Stimulated activated CD4-positive, alpha-beta T cell treated with anti-CD3 and anti-CD28 coated beads, TNF-alpha, amount 100 ng/mL, for 4 hours (primary cell): ENCODE measurements around the gene KLHL30.

ENCODE experiments used
- DNase-seq, 3 experiments: peaks; one replicate each; pipeline ENCODE4 v3.0.0-alpha.2; 2020; ENCODE audit warnings: low read depth in 3 of 3

The KLHL30 gene

DNA sequence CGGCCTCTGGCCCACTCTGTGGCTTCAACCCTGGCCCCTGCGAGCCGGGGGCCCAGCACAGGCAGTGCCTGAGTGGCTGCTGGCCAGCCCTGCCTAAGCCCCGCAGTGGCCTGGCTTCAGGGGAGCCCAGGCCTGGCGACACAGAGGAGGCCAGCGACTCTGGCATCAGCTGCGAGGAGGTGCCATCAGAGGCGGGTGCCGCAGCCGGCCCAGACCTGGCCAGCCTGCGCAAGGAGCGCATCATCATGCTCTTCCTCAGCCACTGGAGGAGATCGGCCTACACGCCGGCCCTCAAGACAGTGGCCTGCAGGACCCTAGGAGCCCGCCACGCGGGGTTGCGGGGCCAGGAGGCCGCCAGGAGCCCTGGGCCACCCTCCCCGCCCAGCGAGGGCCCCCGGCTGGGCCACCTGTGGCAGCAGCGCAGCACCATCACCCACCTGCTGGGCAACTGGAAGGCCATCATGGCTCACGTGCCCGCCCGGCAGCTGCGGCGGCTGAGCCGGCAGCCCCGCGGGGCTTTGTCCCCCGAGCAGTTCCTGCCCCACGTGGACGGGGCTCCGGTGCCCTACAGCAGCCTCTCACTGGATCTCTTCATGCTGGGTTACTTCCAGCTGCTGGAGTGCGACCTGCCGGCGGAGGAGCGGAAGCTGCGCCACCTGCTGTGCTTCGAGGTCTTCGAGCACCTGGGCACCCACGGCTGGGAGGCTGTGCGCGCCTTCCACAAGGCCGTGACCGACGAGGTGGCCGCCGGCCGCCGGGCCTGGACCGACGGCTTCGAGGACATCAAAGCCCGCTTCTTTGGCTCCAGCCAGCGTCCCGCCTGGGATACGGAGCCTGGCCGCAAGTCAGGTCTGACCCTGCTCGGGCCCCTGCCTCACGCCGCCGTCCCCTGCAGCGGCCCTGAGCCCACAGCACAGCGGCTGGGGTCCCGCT, 7.5 kb upstream of the KLHL30 start:
- DNase-seq, result no peak

DNA sequence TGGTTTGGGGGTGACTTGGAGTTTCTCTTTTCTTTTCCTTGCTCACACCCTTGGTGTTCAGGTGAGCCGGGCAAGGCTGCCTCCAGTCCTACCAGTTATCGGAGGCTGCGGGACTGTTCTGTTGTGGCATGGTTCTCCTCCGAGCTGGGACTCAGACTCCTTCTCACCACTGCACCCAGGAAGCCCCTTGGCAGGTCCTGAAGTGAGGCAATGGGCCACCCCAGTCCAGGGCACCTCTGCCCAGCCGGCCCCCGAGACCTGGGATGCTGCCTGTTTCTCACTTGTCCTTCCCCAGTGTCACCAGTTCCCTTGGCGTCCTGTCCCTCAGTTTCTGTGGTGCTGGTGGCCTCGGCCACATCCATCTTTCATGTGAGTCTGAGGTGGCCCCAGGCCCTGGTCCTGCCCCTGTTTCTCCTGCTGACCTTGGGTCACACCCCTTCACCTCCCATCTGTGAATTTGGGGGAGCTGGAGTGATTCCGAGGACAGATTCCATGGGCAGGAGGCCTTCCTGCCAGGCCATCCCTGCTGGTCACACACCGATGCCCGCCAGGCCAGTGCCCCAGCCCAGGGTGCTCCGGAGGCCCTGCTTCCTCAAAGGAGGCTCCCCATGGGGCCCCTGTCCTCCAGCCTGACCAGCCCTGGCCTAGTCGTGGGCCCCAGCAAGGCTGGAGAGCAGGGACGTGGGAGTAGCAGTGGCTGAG, 6.6 kb upstream of the KLHL30 start:
- DNase-seq, result no peak

DNA sequence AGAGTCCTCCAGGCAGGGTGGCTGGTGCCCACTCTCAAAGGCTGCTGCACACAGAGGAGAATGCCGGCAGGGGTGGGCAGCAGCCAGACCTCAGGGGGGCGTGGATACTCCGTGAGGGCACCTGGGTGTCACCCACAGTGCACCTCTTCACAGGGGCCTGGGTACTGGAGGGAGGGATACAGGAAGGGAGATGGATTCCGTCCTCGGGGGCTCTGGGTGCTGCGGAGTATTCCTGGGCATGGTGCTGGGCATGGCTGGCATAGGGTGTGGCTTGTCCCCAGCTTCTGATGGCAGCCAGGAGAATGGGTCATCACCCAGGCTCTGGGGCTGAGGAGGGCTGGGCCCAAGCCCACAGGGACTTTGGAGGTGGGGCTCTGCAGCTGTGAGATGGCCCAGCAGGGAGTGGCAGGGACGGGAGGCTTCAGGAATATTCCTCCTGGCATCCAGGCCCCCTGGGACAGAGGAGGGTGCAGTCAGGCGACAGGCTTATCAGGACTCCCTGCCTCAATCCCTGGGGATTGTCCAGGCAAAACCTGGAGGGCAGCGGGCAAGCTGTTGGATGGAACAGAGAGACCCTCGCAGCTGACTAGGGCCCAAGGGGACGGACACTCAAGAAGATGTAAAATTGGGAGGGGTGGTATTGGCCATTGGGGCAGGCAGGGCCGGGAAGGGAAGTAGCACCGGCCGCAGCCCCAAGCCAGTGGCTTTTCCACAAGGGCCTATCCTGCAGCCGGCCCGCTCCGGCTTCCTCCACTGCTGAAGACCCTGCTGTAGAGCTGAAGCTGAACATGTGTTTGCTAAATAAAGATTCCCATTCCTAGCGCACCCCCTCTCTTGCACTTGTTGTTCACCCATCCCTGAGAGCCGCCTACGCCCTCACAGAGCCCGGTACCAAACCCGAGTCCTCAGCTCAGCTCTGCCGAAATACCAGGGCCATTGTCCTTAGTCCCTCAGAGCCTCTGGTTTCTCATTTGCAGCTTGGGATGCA, 5.7 kb upstream of the KLHL30 start:
- no peak for DNase-seq

DNA sequence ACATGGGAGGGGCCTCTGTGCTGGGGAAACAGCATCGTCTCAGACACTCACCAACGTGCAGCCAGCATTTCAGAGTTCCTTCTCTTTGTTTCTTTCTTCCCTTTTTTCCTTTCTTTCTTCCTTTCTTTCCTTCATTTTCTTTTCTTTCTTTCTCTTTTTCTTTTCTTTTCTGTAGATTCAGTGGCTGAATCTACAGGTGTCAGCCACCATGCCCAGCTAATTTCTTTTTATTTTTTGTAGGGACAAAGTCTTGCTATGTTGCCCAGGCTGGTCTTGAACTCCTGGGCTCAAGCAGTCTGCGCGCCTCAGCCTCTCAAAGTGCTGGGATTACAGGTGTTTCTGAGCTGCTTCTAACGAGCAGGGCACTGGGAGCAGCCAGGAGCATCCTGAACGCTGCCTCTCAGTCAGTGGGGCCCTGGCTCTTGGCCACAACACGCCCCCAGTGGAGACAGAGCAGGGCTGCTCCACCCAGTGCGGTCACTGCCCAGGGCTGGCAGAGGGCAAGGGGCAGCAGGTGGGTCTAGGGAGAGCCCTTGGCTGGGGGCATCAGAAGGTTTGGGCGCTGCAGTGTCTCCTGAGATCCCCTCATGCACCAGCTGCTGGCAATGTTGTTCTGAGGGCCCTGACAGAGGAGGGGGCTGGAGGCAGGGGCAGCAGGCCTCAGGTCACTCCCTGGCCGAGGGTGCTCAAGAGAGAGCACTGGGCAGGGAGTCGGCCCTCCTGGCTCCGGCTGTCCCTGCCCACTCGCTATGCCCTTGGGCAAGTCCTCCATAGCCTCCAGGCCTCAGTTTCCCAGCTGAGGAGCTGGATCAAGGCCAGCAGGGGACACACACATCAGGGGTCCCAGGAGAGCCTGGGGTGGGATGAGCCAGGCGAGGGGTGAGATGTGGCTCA, 4.7 kb upstream of the KLHL30 start:
- DNase-seq, result no peak

DNA sequence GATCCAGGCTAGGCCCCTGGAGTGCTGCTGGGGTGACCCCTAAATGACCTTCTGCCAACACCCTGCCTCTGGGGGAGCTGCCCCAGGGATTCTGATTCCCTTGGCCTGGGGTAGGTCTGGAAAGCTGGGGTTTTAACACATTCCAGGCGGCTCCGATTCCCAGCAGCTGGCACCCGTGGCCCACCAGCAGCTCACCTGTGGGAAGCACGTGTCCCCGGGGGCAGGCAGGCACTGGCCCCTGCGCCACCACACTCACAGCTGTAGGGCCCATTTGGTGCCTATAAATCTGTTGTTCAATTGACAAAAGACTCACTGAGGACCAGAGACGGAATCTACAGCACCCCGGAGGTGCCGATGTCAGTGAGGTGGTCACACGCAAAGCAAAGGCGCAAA, 4.1 kb upstream of the KLHL30 start:
- DNase-seq, result no peak

DNA sequence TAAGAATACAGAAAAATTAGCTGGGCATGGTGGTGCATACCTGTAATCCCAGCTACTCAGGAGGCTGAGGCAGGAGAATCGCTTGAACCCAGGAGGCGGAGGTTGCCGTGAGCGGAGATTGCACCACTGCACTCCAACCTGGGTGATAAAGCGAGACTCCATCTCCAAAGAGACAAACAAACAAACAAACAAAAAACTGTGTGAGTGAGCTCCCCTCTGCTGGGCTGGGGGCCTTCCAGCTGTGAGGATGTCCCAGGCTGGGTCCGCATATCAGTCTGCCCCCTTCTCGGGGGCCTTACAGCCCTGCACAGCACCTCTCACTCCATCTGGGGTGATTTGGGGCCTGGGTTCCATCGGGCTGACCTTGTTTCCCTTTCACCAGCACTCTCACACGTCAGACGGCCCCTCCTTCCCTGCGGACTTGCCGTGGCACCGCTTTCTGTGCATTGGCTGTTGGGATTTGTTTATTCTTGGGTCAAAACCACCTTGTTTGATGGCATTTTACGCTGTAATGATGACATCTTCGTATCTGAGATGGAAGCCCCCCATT, 2.8 kb upstream of the KLHL30 start:
- DNase-seq, result no peak

DNA sequence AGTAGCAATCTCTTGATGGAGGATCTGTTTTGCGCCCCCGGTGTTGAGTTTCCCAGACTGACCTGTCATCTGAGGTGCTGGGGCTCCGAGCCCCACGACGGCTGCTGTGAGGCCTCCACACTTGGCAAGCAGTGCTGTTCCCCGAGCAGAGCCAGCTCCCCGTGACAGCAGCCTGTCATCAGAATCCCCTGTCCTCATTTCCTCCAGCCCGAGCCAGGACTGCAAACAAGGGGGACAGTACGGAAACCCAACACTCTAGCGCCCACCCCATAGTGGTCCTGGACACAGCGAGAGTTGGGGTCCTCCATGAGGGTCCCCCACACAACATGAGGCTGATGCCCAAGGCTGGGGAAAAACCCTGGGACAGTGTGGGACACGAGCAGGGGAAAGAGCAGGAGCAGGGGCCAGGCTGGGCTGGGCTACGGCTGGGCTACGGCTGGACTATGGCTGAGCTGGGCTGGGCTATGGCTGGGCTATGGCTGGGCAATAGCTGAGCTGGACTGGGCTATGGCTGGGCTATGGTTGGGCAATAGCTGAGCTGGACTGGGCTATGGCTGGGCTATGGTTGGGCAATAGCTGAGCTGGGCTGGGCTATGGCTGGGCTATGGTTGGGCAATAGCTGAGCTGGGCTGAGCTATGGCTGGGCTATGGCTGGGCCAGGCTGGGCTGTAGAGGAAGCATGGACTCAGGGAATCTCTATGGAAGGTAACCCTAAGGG, 1.5 kb upstream of the KLHL30 start:
- DNase-seq, result no peak

DNA sequence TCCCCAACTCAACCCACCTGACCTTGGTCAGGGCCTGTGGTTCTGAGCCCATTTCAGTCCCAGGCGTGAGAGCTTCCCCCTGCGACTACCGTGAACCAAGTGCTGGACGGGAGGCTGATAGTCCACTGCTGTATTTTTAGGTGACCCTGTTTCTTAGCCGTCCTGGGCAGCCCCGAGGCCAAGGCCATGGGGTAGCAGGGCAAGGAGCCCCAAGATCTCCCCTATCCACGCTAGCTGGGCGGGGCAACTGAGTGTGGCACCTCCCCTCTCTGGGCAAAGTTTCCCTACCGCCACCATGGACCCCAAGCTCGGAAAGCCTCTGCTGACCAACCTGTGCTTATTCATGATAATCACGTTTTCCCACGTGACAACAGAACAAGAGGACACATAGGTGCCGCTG, 583 bp upstream of the KLHL30 start:
- no peak for DNase-seq

DNA sequence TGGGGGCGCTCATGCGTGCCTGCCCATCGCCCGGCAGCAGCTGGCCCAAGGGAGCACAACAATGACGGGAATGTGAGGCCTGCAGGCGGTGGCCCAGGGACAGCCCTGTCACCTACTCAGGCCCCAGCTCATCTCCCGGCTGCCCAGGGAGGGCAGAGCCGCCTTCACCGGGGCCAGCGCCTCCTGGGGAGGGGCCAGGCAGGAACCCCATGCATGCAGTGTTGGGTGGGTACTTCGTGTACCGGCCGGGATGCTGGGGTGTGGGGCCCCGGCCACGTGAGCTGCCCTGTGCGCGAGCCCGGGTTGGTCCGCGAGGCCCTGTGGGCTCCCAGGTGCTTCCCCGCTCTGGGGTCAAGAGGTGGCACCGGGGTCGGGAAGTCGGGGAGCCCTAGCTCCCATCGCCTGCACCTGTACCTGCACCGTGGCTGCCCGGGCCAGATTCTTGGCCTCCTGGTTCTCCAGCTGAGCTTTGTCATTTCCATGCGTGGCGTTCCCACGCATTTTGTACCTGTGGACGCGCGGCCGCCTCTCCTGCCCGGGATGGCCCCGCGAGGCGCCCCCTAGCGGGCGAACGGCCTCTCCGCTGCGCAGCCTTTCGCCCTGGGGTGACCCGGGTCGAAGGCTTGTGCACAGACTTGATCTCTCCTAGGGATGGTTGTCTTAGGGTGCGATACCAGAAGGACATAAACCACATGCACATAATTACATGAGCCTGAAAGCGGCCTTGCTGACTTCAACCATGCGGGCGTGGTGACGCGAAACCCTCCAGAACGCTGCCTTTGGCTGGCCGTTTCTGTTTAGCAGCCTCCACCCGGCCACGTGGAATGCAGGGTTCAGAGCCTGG, 950 bp downstream of the KLHL30 start:
- DNase-seq, result no peak

DNA sequence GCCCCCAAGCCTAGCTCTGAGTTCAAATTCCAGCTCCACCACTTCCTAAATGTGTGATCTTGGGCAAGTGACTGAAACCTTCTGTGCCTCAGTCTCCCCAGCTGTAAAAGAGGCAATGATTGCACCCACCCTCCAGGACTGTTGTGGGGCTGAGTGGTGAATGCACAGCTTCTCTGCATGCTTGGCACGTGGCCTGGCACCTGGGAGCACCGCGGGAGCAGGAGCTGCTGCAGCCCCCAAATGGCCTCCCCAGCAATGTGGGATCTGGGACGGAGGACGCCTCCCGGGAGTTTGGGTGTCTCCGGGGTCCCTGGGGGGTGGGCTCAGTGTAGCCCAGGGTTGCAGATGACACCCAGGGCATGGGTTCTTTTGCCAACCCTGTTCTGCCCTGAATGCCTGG, 1.6 kb downstream of the KLHL30 start:
- DNase-seq, result no peak

DNA sequence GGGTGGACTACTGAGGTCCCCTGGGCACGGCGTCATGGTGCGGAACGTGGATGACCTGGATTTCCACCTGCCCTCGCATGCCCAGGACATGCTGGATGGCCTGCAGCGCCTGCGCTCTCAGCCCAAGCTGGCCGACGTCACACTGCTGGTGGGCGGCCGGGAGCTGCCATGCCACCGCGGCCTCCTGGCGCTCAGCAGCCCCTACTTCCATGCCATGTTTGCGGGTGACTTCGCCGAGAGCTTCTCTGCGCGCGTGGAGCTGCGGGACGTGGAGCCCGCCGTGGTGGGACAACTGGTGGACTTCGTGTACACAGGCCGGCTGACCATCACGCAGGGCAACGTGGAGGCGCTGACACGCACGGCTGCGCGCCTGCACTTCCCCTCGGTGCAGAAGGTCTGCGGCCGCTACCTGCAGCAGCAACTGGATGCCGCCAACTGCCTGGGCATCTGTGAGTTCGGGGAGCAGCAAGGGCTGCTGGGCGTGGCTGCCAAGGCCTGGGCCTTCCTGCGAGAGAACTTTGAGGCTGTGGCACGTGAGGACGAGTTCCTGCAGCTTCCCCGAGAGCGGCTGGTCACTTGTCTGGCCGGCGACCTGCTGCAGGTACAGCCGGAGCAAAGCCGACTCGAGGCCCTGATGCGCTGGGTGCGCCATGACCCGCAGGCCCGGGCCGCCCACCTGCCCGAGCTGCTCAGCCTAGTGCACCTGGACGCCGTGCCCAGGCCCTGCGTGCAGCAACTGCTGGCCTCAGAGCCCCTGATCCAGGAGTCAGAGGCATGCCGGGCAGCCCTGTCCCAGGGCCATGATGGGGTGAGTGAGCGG, 2.5 kb downstream of the KLHL30 start:
- no peak for DNase-seq

DNA sequence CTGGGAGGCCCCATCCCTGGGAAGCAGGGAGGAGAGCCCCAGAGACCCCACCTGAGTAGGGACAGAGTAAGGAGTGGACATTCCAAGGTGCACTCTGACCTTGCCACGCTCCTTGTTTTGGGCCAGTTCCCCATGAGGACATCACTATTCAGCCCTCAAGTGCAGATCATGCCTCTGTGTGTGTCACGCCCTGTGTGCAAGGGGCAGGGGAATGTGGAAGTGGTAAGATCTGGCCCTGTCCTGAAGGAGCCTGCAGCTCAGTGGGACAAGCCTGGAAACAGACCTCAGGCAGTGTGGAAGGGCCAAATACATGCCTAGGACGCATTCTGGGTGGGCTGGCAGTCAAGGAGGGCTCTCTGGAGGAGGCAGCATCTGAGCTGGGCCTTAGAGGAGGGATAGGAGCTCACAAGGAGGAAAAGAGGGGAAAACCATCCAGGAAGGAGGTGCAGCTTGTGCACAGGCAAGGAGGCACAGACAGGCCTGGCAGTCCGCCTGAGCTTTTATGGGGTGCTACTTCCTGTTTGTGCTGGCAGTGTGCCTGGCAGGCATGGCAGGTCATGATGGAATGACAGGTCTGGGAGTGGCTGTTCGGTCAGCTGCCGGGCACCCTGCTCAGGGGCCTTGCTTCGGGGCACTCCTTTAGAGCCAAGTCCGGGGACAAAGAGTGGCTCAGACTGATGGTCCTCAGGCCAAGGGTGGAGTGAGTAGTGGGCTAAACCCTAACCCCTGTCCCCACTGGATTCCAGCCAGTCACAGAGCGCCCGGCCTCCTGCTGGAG, 3.3 kb downstream of the KLHL30 start:
- no peak for DNase-seq

DNA sequence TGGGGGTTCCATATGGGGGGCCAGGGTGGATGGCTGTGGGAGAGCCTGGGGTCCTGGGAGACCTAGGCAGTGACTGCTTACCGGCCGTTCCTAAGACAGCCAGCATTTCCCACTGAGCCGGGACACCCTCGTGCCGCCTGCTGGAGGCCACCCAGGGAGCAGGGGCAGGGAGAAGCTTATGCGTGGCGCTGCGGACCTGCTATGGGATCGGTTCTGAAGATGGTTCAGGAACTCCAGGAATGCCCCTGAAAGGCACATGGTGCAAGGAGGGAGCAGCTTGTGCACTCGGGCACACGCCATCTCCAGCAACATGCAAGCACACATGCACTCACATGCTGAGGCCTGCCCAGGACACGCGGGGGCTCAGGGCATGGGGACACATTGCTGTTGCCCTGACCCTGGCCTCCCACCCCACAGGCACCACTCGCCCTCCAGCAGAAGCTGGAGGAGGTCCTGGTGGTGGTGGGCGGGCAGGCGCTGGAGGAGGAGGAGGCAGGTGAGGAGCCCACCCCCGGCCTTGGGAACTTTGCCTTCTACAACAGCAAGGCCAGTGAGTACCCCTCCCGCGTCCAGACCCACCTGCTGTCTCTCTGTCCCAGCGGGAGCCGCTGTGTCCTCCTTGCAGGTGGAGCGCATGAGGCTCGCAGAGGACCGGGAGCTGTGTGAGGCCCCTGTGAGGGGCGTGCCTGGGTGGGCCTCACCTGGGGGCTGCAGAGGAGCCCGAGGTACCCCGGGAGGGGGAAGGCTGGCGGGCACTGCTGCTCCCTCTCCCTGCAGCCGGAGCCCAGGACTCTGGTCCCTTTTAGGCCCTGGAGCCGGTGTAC, 4.1 kb downstream of the KLHL30 start:
- DNase-seq, result no peak

DNA sequence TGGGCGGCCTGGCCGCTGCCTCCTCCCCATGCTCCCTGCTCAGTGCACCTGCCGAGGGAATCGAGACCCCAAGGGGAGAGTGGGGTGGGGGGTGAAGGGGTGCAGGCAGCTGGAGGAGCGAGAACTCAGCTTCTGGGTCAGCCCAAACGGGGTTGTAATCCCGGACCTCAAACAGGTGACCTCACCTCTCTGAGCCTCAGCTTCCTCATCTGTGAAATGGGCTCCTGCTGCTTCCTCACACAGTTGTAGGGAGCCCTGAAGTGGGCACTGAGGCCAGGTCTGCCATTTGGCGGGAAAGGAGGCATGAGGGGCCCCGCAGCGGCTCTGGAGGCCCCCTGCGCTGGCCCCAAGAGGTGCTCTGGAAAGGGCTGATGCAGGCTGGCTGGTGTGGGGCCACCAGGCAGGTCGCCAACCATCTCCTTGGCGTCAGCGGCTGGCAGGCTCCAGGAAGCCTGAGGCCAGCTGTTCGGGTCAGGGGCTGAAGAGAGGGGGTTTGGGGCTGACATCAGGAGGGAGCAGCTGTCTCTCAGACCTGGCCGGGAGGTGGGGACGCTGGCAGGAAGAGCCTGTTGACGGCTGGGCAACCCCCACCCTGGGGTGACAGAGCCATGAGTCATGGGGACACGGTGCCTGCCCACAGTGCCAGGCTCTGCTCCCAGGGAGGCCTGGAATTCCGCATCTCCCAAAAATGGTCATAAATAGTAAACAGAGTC, 4.9 kb downstream of the KLHL30 start:
- no peak for DNase-seq

DNA sequence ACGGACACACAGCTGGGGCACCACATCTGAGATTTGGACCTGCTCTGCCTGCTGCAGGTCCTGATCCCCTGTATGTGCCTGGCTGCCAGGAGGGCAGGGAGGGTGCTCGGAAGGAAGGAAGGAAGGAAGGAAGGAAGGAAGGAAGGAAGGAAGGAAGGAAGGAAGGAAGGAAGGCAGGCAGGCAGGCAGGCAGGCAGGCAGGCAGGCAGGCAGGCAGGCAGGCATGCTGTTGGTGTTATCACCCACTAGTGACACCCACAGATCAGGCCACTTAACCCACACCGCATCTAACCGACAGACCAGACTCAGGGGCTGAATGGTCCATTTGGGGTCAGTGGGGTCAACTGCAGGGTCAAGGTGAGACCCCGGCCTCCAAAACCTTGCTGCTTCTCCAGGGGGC, 5.8 kb downstream of the KLHL30 start:
- DNase-seq, result no peak

DNA sequence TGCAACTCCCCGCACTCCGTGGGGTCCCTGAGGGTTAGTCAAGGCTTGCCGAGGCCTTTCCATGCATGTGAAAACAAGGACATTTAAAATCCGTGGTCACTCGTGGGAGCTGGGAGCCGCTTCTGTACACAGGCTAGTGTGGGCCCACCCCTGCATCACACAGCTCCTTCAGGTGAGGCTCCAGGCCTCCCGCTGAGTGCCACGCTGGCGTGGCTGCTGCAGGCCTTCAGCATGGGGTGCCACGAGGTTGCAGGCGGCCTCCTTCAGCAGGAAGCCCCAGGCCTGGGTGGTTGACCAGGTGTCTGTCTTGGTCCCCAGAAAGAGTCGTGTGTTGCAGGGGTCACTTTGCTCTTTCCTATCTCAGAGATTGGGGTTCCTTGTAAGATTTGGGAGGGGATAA, 6.6 kb downstream of the KLHL30 start:
- DNase-seq, result no peak
